Tibial artery (tissue), 4 donors: ENCODE measurements around the gene CDC5L.

Experiments used
- DNase-seq, 2 donors: peaks; one replicate each; pipeline ENCODE4 v3.0.0-alpha.2; 2019
- H3K27ac ChIP-seq, 2 donors: fragments of 200-600 bp; sonication (generic) in 1 of 2; 1 replicate in 1 of 2; 2 replicates in 1 of 2; pipeline ENCODE4 v1.5.1; 2018 to 2019; ENCODE audit warnings: mild to moderate bottlenecking in 1 of 2
- H3K27me3 ChIP-seq, 2 donors: fragments of 200-600 bp; sonication (generic) in 1 of 2; one replicate each; pipeline versions ENCODE4 v1.5.1 to v1.6.0; 2016 to 2019
- H3K36me3 ChIP-seq, 3 donors: fragments of 200-600 bp; sonication (generic) in 2 of 3; one replicate each; pipeline ENCODE4 v1.5.1; 2016 to 2019; ENCODE audit warnings: mild to moderate bottlenecking in 2 of 3
- H3K4me1 ChIP-seq, 4 donors: fragments of 200-600 bp; sonication (generic) in 2 of 4; 1 replicate in 3 of 4; 2 replicates in 1 of 4; pipeline ENCODE4 v1.5.1; 2016 to 2019
- H3K4me3 ChIP-seq, 2 donors: fragments of 200-600 bp; sonication (generic) in 1 of 2; 1 replicate in 1 of 2; 2 replicates in 1 of 2; pipeline ENCODE4 v1.5.1; 2018 to 2019; ENCODE audit warnings: mild to moderate bottlenecking in 2 of 2
- H3K9me3 ChIP-seq, 3 donors: fragments of 200-600 bp; sonication (generic) in 1 of 3; one replicate each; pipeline ENCODE4 v1.5.1; 2016 to 2019
- intact Hi-C: fragments of 100-400 bp; cut with DNase I; formaldehyde crosslinking; loops from one replicate; pipeline ENCODE4 v1.15.0; 2023; ENCODE audit warnings: low total_unique reads
- TF ChIP-seq, protein P1 (sequence below), 2 experiments: fragments of 200-600 bp in 1 of 2; fragments of 450-650 bp in 1 of 2; IDR thresholded peaks; one replicate each; pipeline ENCODE4 v1.5.1; 2017 to 2019; ENCODE audit warnings: antibody characterized with exemption in 2 of 2, mild to moderate bottlenecking in 1 of 2, moderate library complexity in 1 of 2

CDC5L gene

DNA sequence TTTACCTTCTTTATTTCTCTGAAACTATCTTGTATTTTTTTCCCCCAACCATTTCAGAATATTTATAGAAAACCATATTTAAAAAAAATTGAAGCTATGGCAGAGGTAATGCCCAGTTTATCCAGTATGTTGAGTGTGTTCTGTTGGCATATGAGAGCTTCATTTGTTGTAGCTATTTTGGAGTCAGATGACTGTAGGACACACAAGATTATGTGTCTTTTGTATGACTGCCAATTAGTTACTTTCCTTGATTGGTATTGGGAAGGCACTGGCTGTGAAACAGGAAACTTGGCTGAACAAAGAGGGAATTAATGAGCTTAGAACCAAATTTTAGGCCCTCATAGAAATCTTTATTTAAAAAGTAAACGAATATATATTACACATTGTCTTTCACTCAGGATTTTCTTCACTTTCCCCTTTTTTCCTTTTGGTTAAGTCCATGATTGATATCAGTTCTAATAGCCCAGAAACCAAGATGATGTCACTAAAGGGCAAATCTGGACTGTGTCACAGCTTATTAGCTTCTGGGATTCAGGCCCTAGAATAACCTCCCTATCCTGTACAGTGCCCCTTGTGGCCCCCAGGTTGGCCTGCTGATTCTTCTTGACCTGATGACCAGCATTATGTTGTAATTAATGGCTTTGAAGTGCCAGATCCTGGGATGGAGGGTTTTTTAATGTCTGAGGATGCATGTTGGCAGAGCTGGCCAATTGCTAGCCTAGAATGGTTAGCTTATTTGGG lies 10.1 kb downstream of the CDC5L start:
- H3K4me1 ChIP-seq, result peaks cover 0 to 19% (median 10%) of the 10 kb centered on the region in 4 donors
- no peak overlapping the region for H3K4me3 ChIP-seq
- no peaks in the 10 kb centered on the region for H3K27me3 ChIP-seq
- TF ChIP-seq, protein P1, sequence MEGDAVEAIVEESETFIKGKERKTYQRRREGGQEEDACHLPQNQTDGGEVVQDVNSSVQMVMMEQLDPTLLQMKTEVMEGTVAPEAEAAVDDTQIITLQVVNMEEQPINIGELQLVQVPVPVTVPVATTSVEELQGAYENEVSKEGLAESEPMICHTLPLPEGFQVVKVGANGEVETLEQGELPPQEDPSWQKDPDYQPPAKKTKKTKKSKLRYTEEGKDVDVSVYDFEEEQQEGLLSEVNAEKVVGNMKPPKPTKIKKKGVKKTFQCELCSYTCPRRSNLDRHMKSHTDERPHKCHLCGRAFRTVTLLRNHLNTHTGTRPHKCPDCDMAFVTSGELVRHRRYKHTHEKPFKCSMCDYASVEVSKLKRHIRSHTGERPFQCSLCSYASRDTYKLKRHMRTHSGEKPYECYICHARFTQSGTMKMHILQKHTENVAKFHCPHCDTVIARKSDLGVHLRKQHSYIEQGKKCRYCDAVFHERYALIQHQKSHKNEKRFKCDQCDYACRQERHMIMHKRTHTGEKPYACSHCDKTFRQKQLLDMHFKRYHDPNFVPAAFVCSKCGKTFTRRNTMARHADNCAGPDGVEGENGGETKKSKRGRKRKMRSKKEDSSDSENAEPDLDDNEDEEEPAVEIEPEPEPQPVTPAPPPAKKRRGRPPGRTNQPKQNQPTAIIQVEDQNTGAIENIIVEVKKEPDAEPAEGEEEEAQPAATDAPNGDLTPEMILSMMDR (IDR thresholded peaks at IDR 0.05), result no peak
- no peaks in the 10 kb centered on the region for H3K9me3 ChIP-seq
- intact Hi-C loops, result no loop called here
- H3K36me3 ChIP-seq, result peaks cover 51 to 85% (median 51%) of the 10 kb centered on the region in 3 donors
- no peak for DNase-seq
- no peak overlapping the region for H3K27ac ChIP-seq

DNA sequence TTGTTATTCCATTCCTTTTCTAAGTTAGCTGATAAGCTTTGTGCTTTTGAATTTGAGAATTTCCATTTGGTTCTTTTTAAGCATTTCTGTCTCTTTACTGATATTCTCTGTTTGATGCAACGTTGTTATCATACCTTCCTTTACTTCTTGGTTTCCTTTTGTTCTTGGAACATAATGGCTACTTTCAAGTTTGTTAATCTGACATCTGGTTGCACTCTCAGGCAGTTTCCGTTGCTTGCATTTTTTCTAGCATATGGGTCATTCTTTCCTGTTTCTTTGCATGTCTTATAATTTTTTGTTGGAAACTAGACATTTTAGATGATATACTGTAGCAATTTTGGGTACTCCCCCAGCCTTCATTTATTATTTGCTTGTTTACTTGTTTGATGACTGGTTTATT lies 12.5 kb downstream of the CDC5L start:
- H3K9me3 ChIP-seq, result no peaks in the 10 kb centered on the region
- H3K4me1 ChIP-seq, result peaks cover 0 to 19% (median 10%) of the 10 kb centered on the region in 4 donors
- H3K27ac ChIP-seq, result peak overlapping the region in 1 of 2 donors; percentile 53
- H3K4me3 ChIP-seq, result no peak overlapping the region
- peaks cover 31 to 77% (median 45%) of the 10 kb centered on the region in 3 donors for H3K36me3 ChIP-seq
- intact Hi-C loops, result no loop called here
- no peak for DNase-seq
- H3K27me3 ChIP-seq, result no peaks in the 10 kb centered on the region
- TF ChIP-seq, protein P1 (IDR thresholded peaks at IDR 0.05), result no peak

DNA sequence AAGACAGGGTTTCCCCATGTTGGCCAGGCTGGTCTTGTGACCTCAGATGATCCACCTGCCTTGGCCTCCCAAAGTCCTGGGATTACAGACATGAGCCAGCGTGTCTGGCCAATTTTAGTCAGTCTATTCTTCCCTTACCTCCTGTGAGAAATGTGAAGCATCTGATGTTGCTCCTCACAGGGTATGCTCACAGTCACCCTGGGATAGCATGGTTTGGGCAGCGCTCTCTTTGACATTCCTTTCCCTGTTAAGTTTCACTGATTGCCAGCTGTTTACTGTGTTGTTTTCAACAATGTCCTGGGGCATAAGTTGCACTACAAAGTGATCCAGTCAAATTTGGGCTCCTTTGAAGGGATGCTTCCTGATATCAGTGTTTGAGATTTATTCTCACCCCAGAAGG lies 13.1 kb downstream of the CDC5L start:
- Histone ChIP-seq H3K36me3 (peaks cover 30 to 77% (median 44%) of the 10 kb centered on the region in 3 donors), H3K9me3 (no peaks in the 10 kb centered on the region), H3K27ac (peak overlapping the region; percentile 1 to 53), H3K4me3 (no peak overlapping the region), H3K4me1 (peaks cover 0 to 19% (median 10%) of the 10 kb centered on the region in 4 donors), H3K27me3 (no peaks in the 10 kb centered on the region)
- intact Hi-C loops, result no loop called here
- DNase-seq, result no peak
- TF ChIP-seq, protein P1 (IDR thresholded peaks at IDR 0.05), result no peak

DNA sequence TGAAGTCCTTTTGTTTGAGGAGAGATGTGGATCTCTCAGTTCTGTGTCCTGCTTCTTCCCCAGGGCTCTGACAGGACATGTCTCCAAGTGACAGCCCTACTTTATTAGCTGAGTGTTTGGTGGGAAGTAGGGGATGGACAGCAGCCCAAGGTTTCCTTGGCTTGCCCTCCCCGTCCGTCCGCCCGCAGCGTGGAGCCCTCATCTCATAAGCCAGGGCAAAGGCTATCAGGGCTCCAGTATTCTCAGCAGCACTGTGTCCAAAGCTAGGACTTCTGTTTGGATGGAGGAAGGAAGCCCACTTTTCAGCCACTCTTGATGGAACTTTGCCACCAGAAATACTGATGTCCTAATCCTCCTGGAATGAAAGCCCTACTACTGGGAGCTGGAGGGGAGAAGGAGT lies 13.6 kb downstream of the CDC5L start:
- H3K27ac ChIP-seq, result peak overlapping the region; percentile 1 to 53
- peaks cover 0 to 19% (median 10%) of the 10 kb centered on the region in 4 donors for H3K4me1 ChIP-seq
- no peak for DNase-seq
- no peaks in the 10 kb centered on the region for H3K9me3 ChIP-seq
- intact Hi-C loops, result no loop called here
- no peaks in the 10 kb centered on the region for H3K27me3 ChIP-seq
- no peak overlapping the region for H3K4me3 ChIP-seq
- TF ChIP-seq, protein P1 (IDR thresholded peaks at IDR 0.05), result no peak
- peaks cover 30 to 77% (median 44%) of the 10 kb centered on the region in 3 donors for H3K36me3 ChIP-seq

DNA sequence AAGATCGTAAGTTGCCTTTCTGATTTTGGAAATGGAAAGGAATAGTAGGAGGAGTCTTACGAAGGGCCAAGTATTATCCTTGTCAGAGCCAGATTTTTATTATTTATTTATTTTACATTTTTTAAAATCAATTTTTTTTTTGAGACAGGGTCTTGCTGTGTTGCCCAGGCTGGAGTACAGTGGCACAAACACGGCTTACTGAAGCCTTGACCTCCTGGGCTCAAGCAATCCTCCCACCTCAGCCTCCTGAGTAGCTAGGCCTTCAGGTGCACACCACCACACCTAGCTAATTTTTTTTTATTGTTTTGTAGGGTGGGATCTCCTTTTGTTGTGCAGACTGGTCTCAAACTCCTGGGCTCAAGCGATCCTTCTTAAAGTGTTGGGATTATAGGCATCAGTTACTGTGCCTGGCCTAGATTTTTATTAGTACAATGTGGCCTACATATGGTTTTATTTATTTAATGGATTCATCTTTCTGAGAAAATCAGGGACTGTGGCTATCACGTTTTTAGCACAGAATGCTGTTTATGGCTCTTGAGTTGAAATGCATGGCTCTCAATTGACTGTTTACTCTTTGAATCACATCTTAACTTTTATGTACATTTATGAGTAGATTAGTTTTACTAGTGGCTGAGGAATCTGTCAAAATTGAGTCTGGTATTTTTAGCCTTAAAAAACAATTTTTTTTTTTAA lies 16.7 kb downstream of the CDC5L start:
- intact Hi-C loops, result no loop called here
- Histone ChIP-seq H3K4me3 (no peak overlapping the region), H3K4me1 (peaks cover 0 to 15% (median 9%) of the 10 kb centered on the region in 4 donors), H3K9me3 (no peaks in the 10 kb centered on the region), H3K36me3 (peaks cover 40 to 78% (median 56%) of the 10 kb centered on the region in 3 donors), H3K27me3 (no peaks in the 10 kb centered on the region), H3K27ac (no peak overlapping the region)
- no peak for DNase-seq
- TF ChIP-seq, protein P1 (IDR thresholded peaks at IDR 0.05), result no peak
